SK-N-SH treated with all-trans-retinoic acid at 6 μM for 48 hours (cell line): ENCODE data around the gene ZCCHC7.

Experiments
- CREB5 ChIP-seq: fragments of 250-450 bp; sonication (Bioruptor Pico); IDR thresholded peaks from 2 replicates; pipeline ENCODE4 v1.5.1; 2020; ENCODE audit warnings: low read depth, mild to moderate bottlenecking, moderate library complexity
- CSDC2 ChIP-seq: fragments of 250-450 bp; sonication (Bioruptor Pico); IDR thresholded peaks from 2 replicates; pipeline ENCODE4 v1.5.0; 2020; ENCODE audit warnings: mild to moderate bottlenecking, moderate library complexity
- ESRRG ChIP-seq: fragments of 250-450 bp; sonication (Bioruptor Pico); IDR thresholded peaks from 2 replicates; pipeline ENCODE4 v1.6.1; 2021; ENCODE audit warnings: mild to moderate bottlenecking
- PPARA ChIP-seq: fragments of 250-450 bp; sonication (Bioruptor Pico); IDR thresholded peaks from 2 replicates; pipeline ENCODE4 v1.5.0; 2020; ENCODE audit warnings: mild to moderate bottlenecking, borderline replicate concordance
- ZNF8 ChIP-seq: fragments of 450-650 bp; formaldehyde crosslinking; IDR thresholded peaks from 2 replicates; pipeline ENCODE4 v1.5.0; 2020; ENCODE audit warnings: mild to moderate bottlenecking, moderate library complexity

GRCh38 chr9:37406603-37407401 lies 286.4 kb downstream of the ZCCHC7 start:
- TF ChIP-seq PPARA = no peak
- no peak for TF ChIP-seq ZNF8 (CRISPR knock-in tag)
- no peak for TF ChIP-seq CSDC2
- no peak for TF ChIP-seq CREB5
- no peak for TF ChIP-seq ESRRG (CRISPR knock-in tag)
